Middle frontal gyrus (tissue), 1 donor: Measurements from ENCODE around the gene LRTM1.

Experiments used
- DNase-seq: peaks from one replicate; pipeline ENCODE4 v3.0.0-alpha.2; 2015; ENCODE audit warnings: low spot score; ENCODE audit errors: extremely low spot score

Gene LRTM1

DNA sequence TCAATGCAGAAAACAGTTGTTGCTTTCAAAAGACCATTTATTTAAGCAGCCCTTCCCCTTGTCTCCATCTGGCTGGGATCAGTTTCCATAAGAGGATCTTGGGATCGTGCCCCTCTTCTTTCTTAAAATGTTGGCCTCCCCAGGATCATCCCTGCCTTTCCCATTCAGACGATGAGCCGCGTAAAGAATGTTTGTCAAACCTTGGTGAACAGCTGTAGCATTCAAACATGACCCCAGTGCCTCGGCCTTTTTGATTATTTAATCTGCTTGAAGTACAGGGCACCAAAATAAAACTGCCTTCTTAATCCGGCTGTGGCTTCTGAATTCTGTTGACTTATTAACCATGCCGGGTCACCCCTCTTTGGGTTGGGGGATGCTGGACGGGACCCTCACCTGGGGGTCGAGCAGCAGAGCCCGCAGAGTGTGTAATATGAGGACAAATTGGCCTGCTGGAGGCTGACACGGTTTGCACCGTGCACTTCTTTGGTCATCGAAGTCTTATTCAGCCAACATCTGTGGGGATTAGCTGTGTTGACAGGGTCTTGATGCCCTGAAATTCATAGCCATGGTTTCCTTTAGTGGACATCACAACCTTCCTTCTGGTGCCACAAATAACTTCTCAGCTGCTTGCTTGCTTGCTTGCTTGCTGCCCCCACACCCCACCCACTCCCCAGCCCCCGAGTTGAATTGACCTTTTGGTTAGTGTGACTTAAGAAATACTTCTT, at the start of gene LRTM1:
Gene LRTM1 (minus strand): TSS at position 14 of the 725 bp plus-strand sequence. CDS start 148 bp downstream, outside the sequence.
- no peak for DNase-seq

DNA sequence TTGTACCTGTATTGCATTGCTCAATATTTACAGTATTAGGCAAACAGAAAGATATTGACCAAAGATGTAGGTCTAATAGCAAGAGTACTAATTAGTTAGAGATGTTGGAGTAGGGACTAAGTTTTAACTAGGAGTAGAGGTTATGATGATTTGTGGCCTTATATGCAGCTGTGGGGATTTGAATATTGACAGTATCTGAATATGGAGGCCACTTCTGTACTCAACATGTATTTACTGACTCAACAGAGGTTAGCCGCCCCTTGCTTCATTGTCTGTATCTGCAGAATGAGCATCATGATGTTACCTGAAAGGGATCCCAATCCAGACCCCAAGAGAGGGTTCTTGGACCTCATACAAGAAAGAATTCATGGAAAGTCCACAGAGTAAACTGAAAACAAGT, 49.6 kb upstream of the LRTM1 start:
- DNase-seq = no peak

DNA sequence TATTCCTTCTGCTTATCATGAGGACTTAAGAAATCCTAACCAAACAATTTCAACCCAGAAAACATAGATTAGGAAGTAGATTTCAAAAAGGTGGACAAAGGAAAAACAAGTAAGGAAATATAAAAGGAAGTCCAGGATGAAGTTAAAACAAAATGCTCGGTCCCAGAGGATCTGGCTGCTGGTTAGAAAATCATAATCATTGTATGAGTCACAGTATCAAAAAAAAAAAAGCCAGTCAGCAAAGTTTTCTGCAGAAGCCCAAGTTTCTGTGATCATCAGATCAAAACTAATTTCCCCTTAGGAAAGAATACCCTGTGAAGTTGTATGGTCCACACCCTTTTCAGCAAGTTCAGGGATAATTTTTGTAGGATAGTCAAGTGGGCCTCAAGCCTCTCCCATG, 43.0 kb upstream of the LRTM1 start:
- no peak for DNase-seq

DNA sequence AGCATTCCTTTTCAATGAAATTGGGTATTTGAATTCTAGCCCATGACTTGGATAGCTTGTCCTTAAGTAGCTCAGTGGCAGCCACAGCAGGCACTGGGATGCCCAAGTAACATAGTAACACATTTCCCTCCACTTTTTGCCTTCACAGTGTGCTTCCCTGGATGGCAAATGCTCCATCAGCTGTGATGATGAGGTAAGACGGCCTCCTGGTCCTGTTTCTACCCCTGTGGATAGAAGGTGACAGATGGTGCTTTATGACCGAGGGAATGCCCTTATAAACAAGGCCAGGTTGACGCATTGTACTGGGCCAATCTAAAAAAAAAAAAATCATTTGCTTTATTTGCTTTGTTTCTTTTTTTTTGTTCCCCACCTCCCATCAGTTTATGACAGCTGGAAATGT, 41.8 kb upstream of the LRTM1 start:
- no peak for DNase-seq

DNA sequence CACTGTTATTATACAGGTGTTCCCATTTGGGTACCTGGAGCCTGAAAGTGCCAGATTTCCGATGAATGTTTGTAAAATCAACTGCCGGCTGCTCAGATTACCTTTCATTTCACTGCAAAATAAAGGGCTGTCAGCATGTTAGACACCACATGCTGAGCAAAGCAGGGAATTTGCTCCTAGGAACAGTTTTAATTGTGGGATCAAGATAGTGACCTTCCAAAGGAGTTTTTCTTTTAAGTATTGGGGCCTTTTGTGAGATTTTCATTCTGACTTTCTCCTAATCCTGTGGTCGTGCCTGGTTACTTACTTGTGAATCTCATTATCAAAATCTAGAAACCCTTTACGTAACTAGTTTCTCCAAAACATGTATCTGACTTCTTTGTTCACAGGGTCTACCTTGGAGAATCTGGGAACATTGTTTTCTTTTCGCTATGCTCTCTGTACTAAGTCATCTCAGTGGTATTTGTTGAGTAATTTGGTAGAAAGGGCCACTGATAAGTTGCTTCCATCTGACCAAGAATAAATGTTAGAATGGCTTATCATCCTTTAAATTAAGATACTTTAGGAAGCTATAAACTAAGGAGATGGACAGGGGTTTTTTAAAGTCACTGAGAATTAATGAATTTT, 40.8 kb upstream of the LRTM1 start:
- DNase-seq = no peak

DNA sequence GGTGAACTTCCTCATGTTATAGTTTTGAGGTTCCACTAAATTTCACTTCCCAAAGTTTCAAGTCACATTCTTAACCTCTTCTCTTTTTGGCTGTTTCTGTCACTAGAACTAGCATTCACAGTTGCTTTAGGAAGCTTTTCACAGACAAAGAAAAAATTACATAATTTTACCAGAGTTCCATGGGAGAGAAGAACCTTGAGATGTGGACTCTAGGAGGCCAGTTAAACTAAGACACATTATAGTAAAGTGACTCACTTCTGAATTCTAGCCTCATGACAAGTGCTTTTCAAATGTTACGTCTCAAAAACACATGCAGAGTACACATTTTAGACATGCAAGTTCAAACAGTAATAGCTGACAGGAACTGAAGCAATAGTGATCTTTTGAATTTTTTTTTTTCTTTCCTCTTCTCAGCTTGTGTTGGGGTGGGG, 39.9 kb upstream of the LRTM1 start:
- no peak for DNase-seq

DNA sequence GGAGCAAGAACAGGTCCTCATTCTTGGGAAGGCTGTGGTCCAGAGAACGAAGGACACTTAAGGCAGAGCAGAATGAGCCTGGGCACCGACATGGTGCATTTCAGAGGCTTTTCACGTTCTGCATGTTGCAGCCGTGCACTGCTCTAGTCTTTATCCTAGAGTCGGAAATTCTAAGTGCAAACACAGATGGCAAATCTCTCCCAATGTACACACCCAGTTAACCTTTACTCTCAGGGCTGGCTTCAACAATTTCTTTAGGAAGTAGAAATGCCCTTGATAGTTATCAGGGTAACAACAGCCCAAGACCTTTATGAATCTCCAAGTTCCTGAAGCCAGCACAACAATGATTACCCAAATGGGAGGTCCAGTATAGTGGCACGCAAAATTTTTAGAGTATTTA, 39.1 kb upstream of the LRTM1 start:
- DNase-seq = no peak

DNA sequence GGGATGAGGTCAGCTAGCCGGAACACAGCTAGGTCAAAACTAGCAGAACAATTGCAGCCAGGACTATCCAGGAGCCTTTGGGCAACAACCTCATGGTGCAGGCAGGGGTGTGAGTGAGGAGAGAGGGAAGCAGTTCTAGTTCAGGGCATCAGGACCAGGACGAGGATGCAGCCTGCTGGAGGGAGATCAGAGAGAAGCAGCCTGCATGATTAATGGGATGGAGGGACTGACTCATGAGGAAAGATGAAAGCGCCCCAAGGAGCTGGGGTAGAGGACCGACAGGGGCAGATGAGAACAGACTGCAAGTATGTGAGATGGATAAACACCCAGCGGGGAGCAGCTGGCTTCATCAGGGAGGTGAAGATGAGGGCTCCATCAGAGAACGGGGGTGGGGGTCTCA, 37.9 kb upstream of the LRTM1 start:
- no peak for DNase-seq

DNA sequence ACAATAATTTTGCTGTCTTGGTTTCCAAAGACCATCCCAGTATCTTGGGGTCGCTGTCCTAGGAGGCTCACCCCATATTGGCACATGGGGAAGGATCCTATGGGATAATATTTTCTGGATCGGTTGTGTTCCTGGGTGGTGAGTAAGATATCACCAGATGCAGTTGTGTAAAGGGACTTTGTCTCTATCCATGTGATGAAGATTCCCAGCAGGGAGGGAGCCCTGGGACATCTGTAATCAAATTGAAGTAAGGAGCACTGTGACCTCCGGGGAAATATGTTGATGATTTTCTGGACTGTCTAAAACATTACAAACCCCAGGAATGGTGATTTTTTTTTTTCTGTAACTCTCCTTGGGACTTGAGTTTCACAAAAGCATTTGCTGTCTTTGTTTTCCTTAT, 36.2 kb upstream of the LRTM1 start:
- no peak for DNase-seq

DNA sequence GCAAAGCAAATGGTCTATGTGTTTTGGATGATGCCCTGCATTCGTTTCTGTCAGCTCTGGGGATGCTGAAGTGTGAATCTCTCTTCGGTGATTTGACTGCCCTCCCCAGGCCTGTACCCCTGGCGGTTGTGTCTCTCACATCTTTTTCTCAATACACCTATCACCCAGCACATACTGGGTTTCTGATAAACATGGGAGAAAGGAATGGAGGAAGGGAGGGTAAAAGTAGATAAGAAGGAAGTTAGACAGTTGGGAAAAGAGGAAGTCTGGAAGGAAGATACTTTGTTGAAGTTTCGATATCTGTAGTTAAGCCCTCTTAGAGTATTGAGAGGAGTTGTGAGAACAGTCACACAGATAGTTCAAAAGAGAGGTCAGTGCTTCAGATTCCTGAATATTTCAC, 35.8 kb upstream of the LRTM1 start:
- DNase-seq = no peak

DNA sequence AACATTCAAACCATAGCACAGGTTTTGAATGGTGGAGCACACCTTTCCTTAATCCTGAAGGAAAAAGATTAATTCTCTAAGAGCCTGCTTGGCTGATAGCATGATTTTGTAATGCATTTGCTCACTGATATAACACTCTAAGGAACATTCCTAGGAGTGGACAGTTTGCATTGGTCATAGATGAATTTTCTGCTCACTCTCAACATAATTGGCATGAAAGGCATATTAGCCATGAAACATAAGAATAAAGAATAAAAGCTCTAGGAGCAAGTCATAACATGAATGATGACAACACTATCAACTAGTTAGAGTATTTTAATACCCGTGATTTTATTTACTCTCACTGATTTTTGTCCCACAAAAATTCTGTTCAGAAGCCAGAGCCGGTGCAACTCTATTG, 34.3 kb upstream of the LRTM1 start:
- no peak for DNase-seq

DNA sequence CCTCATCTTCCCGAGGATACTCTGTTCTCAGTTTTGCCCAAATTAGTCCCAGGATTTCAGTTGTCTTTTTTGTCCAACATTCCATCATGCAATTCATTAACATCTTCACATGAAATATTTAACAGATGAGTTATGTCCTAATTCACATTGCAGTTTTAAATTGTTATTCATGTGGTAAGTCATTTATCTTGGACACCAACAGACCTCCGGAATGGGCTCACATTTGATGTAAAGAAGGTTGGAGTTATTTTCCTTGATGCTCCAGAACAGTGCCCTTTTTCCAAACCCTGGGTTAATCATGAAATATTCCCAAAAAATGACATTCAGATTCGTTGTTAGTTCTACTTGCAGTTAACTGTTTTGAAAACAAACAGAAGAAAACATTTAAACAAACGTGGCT, 32.8 kb upstream of the LRTM1 start:
- DNase-seq = no peak

DNA sequence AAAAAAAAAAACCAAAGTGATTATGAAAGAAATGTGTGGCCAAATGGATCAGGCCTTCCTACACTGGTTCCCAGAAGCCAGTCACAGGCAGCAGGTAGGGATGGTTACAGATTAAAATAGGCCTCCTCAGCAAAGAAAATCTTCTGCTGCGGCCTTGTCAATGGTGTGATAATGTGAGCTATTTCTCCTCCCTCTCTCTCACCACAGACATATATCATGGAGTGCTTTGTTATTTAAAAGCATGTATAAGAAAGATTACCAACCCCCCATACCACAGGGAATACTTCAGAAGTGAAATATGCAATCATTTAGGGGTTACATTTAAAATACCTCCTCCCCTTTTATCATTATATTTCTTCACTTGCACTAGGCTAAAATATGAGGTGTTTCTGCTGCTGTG, 32.2 kb upstream of the LRTM1 start:
- no peak for DNase-seq

DNA sequence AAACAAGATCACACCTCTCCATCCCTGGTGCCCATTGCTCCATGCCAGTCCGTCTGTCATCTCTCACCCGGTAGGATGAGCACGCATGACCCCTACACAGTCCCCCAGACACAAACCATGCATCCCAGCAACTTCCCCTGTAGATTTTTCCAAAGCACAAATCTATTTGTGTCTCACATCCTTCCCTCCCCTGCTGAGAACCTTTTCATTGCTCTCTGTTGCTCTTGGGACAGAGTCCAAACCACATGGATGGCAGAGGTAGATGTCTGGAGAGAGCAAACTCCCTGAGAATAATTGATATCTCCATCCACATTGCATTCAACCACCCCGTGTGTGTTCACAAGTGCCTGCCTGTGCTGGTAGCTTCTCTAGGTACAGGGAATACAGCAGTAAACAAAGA, 29.9 kb upstream of the LRTM1 start:
- no peak for DNase-seq

DNA sequence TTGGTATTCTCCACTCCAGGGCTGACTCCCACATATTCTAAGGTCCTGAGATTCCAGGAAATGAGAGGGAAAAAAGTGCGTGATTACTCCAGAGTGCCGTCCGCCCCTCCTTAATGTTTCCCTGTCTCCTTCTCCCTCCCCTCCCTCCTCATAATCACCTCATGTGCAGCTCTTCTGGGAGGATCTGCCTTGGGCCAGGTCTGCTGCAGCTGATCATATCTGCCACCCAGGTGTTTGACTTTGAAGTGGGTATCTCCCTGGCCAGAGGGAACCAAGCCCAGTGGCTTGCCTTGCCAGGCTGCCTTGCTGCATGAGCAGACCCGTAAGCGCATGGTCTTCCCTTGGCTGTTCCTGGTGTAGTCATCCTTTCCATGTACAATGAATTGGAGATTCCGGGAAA, 28.1 kb upstream of the LRTM1 start:
- no peak for DNase-seq

DNA sequence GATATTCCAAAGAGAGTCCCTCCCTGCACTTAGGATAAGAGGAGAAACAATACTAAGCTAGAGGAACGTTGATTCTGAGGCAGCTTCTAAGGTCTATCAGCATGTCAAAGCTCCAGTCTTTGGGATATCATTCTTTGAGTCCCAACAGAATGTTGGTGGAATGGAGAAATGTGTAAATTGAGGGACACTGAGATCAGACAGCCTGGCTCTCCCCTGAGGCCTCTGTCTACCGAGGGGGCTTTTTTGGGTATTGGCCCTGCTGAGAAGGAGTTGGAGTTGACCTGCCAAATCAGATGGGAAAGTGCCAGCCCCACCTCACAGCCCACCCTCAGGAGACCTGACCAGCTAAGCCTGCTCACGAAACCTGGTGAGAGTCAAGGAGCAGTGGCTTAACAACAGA, 27.6 kb upstream of the LRTM1 start:
- DNase-seq = no peak

DNA sequence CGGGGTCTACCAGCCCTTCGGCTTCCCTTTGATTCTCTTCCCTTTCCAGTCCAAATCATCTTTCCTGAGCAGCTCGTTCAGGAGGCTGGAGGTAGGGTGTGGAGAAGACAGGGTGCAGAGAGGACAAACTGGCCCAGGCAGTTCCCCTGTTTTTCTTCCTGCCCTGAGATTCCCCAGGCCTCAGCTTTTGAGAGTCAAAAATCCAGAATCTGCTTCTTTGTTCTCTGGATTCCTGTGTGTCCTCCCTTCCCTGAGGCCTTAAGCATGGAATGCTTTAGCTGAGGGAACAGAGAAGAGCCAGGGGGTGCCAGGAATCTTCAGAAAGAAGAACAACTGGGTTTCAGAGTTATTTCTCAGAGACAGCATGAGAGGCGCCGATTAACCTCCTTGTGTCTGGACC, 26.7 kb upstream of the LRTM1 start:
- no peak for DNase-seq

DNA sequence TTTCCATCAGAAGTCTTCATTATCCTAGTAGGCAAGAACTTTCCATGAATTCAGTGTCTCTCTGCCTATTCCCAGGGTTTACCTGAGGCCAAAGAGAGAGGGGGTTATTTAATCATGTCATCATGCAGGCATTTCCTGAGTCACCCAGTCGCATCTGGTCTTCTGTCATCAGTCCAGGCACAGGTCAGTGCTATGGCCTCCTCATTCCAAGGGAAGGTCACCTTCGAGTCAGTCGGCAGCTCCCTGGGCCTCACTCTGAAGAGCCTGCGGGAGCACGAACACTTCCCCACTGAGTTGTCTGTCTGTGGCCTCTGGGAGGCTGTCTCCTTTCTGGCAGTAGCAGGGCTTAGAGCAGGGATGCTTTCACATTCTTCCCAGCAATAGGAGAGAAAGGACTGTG, 26.2 kb upstream of the LRTM1 start:
- no peak for DNase-seq

DNA sequence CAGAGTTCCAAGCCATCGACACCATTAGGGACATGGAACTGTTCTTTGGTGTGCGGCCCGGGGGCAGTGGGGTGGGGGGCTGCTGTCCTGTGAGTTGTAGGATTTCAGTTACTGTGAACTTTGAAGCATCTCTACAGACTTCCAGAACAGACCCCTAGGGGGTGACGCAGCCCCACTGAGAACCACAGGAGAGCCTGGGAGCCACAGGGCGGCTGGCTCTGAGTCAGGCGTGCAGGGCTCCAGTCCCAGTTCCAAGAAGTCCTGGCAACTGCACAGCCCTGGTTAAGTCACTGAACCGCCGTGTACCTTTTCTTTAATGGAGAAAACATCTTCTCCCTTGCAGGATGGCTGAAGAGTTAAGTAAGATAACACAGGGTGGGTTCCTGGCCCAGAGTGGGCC, 23.5 kb upstream of the LRTM1 start:
- DNase-seq = no peak

DNA sequence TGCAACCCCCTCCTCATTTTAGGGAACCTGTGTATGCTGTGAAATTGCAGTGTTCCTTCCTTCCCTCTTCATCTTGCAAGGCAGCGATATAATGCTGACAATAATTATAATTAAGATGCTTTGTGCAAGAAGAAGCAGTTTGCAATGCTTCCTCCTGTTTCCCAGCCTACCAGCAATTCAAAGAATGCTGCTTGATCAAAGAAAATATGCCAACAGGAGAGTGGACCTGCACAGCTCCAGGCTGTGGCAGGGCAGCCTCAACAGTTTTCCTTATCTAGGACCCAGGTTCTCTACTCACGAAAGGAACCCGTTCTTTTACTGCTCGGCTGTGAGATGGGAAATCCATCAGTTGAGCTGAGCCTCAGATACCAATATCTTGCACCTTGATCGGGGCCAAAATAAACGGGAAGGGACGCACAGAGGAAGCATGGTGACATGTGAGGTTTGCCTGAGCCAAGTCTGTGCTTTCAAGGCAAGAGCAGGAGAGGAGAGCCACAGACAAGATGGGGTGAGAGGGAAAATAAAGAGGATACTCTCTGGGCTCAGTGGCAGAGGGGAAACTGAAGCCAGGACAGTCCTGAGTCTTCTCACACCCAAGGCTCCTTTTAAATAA, 22.6 kb upstream of the LRTM1 start:
- DNase-seq = no peak

DNA sequence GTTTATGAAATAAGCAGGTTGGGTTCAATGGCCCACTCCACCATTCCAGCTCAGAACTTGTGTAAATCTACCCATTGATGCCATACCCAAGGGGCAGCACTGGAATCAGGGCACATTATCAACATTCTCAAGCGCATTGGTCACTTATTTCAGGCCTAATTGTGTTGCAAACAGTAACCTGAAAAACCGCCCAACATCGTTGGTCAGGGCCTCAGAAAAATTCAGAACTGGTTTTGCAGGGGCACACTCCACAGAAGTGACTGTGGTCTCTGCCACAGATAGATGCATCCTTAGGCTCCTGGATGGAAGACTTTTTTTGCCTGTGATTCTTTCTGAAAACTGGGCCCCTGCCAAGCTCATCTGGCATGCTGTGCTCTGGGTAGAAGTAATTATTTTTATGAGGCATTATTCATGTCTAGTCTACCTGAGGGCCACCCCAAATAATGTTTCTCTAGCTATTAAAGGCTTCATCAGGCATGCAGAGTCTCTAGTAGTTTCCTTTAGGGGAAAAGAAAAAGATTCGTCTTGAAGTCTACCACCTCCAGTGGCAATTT, 21.7 kb upstream of the LRTM1 start:
- no peak for DNase-seq

DNA sequence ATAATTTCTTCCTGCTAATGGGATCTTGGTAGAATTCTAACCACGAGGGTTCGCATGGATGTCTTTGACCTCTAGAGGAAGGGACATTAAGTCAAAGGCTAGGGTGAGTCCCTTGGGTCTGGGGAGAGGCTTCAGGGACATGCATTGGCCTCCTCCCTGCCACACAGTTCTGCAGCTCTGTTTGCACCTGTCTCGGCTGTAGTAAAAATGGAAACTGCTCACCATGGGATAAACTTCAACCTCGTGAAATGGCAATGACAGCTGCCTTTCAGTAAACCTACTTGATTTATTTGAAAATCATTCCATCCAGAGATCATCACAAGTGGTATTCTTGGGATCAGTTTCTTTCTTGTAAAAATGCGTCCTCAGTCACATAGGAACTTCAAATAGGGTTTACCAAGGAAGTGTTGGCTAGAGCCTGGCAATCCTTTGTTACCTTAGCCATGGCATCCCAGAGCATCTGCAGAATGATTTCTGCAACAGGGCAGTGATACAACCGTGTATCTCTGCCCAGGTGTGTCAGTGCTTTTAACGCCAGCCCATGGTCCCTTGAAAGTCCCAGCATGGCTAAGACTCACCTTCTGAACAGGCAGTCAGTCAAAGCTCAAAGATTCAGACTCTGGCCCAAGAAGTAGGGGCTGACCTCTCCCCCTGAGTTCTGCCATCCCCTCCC, 14.0 kb upstream of the LRTM1 start:
- no peak for DNase-seq
